B cell (primary cell): ENCODE data around the gene MPPED2.

Experiments used
- CTCF ChIP-seq: fragments of 200-600 bp; IDR thresholded peaks from one replicate; pipeline ENCODE4 v1.8.0; 2022; ENCODE audit warnings: antibody characterized with exemption, mild to moderate bottlenecking
- EZH2 ChIP-seq: IDR thresholded peaks from 2 replicates; pipeline ENCODE4 v1.6.1; 2012; ENCODE audit warnings: borderline replicate concordance, low read depth, mild to moderate bottlenecking, moderate library complexity, low read length; ENCODE audit not compliant: insufficient read depth, poor library complexity, severe bottlenecking

- TF ChIP-seq CTCF (no peak), EZH2 (no peak)
Measured at GRCh38 chr11:30426781-30427180, 159.4 kb downstream of the MPPED2 start.
